Activated naive CD4-positive, alpha-beta T cell treated with anti-CD3 and anti-CD28 coated beads for 36 hours (primary cell): ENCODE results near the gene CST5. TPM values are rescaled to one million over a fixed set of nuclear protein-coding genes. Genes with fewer than 3 reads are reported as not detected.
"Not testable (repeated sequence)": the region's sequence is repeated elsewhere in the genome, so short reads cannot be mapped to it uniquely, and the experiment has no call there.

Source experiments
- CTCF ChIA-PET: fragments of 350-600 bp; sonication (Branson Sonifier 250); formaldehyde crosslinking; loops from one replicate; lab custom pipeline; 2021; ENCODE audit warnings: antibody characterized with exemption; lab: Charles Lee
- DNase-seq: peaks from one replicate; pipeline ENCODE4 v3.0.0-alpha.2; 2020
- H3K27ac Mint-ChIP-seq: one replicate; pipeline ENCODE4 v1.8.0; 2021; ENCODE audit warnings: mild to moderate bottlenecking, mixed read lengths
- H3K27me3 Mint-ChIP-seq: one replicate; pipeline ENCODE4 v1.8.0; 2021; ENCODE audit warnings: low read depth, mixed read lengths
- H3K36me3 Mint-ChIP-seq: one replicate; pipeline ENCODE4 v1.8.0; 2021; ENCODE audit warnings: low read depth, mixed read lengths
- H3K4me1 Mint-ChIP-seq: one replicate; pipeline ENCODE4 v1.8.0; 2021; ENCODE audit warnings: low read depth, mixed read lengths
- H3K4me3 Mint-ChIP-seq: one replicate; pipeline ENCODE4 v1.8.0; 2021; ENCODE audit warnings: mild to moderate bottlenecking, moderate library complexity, mixed read lengths
- H3K9me3 Mint-ChIP-seq: one replicate; pipeline ENCODE4 v1.8.0; 2021; ENCODE audit warnings: mixed read lengths
- intact Hi-C: fragments of 100-400 bp; cut with micrococcal nuclease; formaldehyde crosslinking; loops from one replicate; pipeline ENCODE4 v1.15.1; 2023
- total RNA-seq, 2 experiments: library from RNA; stranded (reverse); gene quantifications; one replicate each; pipeline ENCODE4 v1.2.3, GENCODE V29; 2021

CST5 gene
- total RNA-seq, 2 experiments from 2014 or later = not detected

- Mint-ChIP-seq H3K27ac (no peak overlapping the region), H3K9me3 (no peaks in the 10 kb centered on the region), H3K27me3 (no peaks in the 10 kb centered on the region), H3K4me3 (no peak overlapping the region), H3K36me3 (no peaks in the 10 kb centered on the region), H3K4me1 (peaks cover 22% of the 10 kb centered on the region)
- intact Hi-C loops = no loop called here
- CTCF ChIA-PET = no interaction called here
- no peak for DNase-seq
Observed at GRCh38 chr20:23918101-23918862, 38.7 kb upstream of the CST5 start.

GRCh38 chr20:23917024-23917725 is 37.6 kb upstream of the CST5 start:
- H3K27ac Mint-ChIP-seq = no peak overlapping the region
- no peaks in the 10 kb centered on the region for H3K36me3 Mint-ChIP-seq
- H3K4me3 Mint-ChIP-seq = no peak overlapping the region
- H3K27me3 Mint-ChIP-seq = no peaks in the 10 kb centered on the region
- H3K9me3 Mint-ChIP-seq = no peaks in the 10 kb centered on the region
- intact Hi-C loops = no loop called here
- peaks cover 22% of the 10 kb centered on the region for H3K4me1 Mint-ChIP-seq
- CTCF ChIA-PET = no interaction called here
- no peak for DNase-seq

GRCh38 chr20:23915844-23916243 is 36.3 kb upstream of the CST5 start:
- intact Hi-C loops = no loop called here
- Mint-ChIP-seq H3K4me1 (peaks cover 20% of the 10 kb centered on the region), H3K9me3 (no peaks in the 10 kb centered on the region), H3K36me3 (no peaks in the 10 kb centered on the region), H3K27ac (no peak overlapping the region), H3K4me3 (no peak overlapping the region), H3K27me3 (no peaks in the 10 kb centered on the region)
- CTCF ChIA-PET = no interaction called here
- no peak for DNase-seq

GRCh38 chr20:23914469-23914868 is 34.9 kb upstream of the CST5 start:
- not testable (repeated sequence) for H3K4me3 Mint-ChIP-seq

DNA sequence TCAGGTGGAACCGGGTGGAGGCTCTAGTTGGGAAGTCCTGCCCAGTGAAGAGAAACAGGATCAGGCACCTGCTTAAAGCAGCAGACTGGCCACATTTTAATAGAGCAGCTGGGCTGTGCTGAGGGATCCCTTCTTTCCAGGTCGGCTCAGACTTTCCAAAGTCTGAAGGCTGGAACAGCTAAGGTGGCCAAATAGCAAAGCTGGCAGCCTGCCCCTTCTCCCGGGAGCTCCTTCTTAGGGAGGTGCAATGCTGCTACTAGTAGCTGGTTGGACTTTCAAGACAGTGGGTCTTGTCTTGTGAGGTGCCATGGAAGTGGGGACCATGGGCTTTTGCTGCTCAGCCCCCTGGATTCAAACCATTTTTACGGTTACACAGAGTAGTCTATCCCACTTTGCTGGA is 30.7 kb upstream of the CST5 start:
- DNase-seq = no peak
- intact Hi-C loops = no loop called here
- CTCF ChIA-PET = no interaction called here
- no peak overlapping the region for H3K4me3 Mint-ChIP-seq
- no peaks in the 10 kb centered on the region for H3K27me3 Mint-ChIP-seq
- H3K27ac Mint-ChIP-seq = no peak overlapping the region
- H3K36me3 Mint-ChIP-seq = peaks cover 4% of the 10 kb centered on the region
- no peaks in the 10 kb centered on the region for H3K4me1 Mint-ChIP-seq
- H3K9me3 Mint-ChIP-seq = peaks cover 24% of the 10 kb centered on the region

More at GRCh38 chr20:23914469-23914868, 34.9 kb upstream of the CST5 start:
- H3K36me3 Mint-ChIP-seq, intact Hi-C loops, H3K27me3 Mint-ChIP-seq, CTCF ChIA-PET, H3K9me3 Mint-ChIP-seq, H3K4me1 Mint-ChIP-seq, DNase-seq, H3K27ac Mint-ChIP-seq: not testable (repeated sequence)

- Mint-ChIP-seq H3K4me1 (no peaks in the 10 kb centered on the region), H3K27ac (no peak overlapping the region), H3K27me3 (no peaks in the 10 kb centered on the region), H3K36me3 (peaks cover 4% of the 10 kb centered on the region), H3K4me3 (no peak overlapping the region), H3K9me3 (peaks cover 31% of the 10 kb centered on the region)
- CTCF ChIA-PET = interaction anchor here (1.7 kb wide), 1 partner anchor 88 kb away, joined by 5 read pairs; no protein-coding TSS in a partner anchor
- intact Hi-C loops = no loop called here
- no peak for DNase-seq
Observed at GRCh38 chr20:23909390-23909789, 29.8 kb upstream of the CST5 start.

GRCh38 chr20:23907579-23907978 is 28.0 kb upstream of the CST5 start:
- Mint-ChIP-seq H3K9me3 (peaks cover 36% of the 10 kb centered on the region), H3K4me3 (no peak overlapping the region), H3K27me3 (no peaks in the 10 kb centered on the region), H3K27ac (no peak overlapping the region), H3K4me1 (peaks cover 5% of the 10 kb centered on the region), H3K36me3 (peaks cover 8% of the 10 kb centered on the region)
- CTCF ChIA-PET = interaction anchor here (1.7 kb wide), 1 partner anchor 89 kb away, joined by 5 read pairs; no protein-coding TSS in a partner anchor
- no peak for DNase-seq
- intact Hi-C loops = no loop called here

DNA sequence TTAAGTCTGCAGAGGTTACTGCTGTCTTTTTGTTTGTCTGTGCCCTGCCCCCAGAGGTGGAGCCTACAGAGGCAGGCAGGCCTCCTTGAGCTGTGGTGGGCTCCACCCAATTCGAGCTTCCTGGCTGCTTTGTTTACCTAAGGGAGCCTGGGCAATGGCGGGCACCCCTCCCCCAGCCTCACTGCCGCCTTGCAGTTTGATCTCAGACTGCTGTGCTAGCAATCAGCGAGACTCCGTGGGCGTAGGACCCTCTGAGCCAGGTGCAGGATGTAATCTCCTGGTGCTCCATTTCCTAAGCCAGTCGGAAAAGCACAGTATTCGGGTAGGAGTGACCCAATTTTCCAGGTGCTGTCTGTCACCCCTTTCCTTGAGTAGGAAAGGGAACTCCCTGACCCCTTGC is 22.8 kb upstream of the CST5 start:
- Mint-ChIP-seq H3K9me3 (peaks cover 39% of the 10 kb centered on the region), H3K4me3 (peak overlapping the region; percentile 45), H3K4me1 (peaks cover 11% of the 10 kb centered on the region)
- H3K27me3 Mint-ChIP-seq, CTCF ChIA-PET, intact Hi-C loops, H3K36me3 Mint-ChIP-seq, H3K27ac Mint-ChIP-seq, DNase-seq: not testable (repeated sequence)

- H3K4me1 Mint-ChIP-seq, H3K36me3 Mint-ChIP-seq: not testable (repeated sequence)
Observed at GRCh38 chr20:23890867-23891266, 11.3 kb upstream of the CST5 start.

GRCh38 chr20:23889775-23890187 is 10.2 kb upstream of the CST5 start:
- CTCF ChIA-PET = interaction anchor here (1.3 to 1.4 kb wide), 2 partner anchors 9 to 273 kb away, joined by 3 read pairs; no protein-coding TSS in a partner anchor
- no peaks in the 10 kb centered on the region for H3K9me3 Mint-ChIP-seq
- no peak overlapping the region for H3K4me3 Mint-ChIP-seq
- peaks cover 3% of the 10 kb centered on the region for H3K27me3 Mint-ChIP-seq
- H3K36me3 Mint-ChIP-seq = peaks cover 1% of the 10 kb centered on the region
- no peak overlapping the region for H3K27ac Mint-ChIP-seq
- no peaks in the 10 kb centered on the region for H3K4me1 Mint-ChIP-seq
- peak; percentile 77 for DNase-seq
- intact Hi-C loops = loop anchor here (1.0 to 2.0 kb wide), 3 partner anchors 107 to 1029 kb away; no protein-coding TSS in a partner anchor

More at GRCh38 chr20:23890867-23891266, 11.3 kb upstream of the CST5 start:
- intact Hi-C loops = loop anchor here (2.0 kb wide), 1 partner anchor 1028 kb away; no protein-coding TSS in a partner anchor
- H3K4me3 Mint-ChIP-seq, H3K27me3 Mint-ChIP-seq, DNase-seq, H3K9me3 Mint-ChIP-seq, H3K27ac Mint-ChIP-seq: not testable (repeated sequence)
- CTCF ChIA-PET = interaction anchor here (0.7 to 0.9 kb wide), 2 partner anchors 107 to 185 kb away, joined by 3 read pairs; no protein-coding TSS in a partner anchor

GRCh38 chr20:23887856-23888255 is 8.3 kb upstream of the CST5 start:
- no peak overlapping the region for H3K4me3 Mint-ChIP-seq
- H3K27me3 Mint-ChIP-seq = peaks cover 3% of the 10 kb centered on the region
- H3K9me3 Mint-ChIP-seq = no peaks in the 10 kb centered on the region
- DNase-seq = no peak
- no peak overlapping the region for H3K27ac Mint-ChIP-seq
- intact Hi-C loops = no loop called here
- no peaks in the 10 kb centered on the region for H3K36me3 Mint-ChIP-seq
- H3K4me1 Mint-ChIP-seq = no peaks in the 10 kb centered on the region
- CTCF ChIA-PET = no interaction called here

DNA sequence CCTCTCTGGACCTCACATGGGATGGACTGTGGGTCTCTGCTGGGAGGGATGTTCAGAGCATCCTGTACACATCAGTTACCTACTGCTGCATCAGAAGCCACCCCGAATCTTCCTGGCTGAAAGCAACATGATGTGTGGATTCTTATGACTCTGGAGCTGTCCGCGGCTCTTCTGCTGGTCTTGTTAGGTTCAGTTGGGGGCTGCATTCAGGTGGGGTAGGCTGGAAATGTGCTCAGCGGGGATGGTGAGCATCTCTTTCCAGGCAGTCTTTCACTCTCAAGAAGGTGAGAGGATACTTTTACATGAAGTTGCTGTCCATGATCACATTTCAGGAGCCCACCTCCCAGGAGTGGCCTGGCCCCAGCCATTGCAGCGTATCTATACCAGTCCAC is 5.2 kb upstream of the CST5 start:
- no peak overlapping the region for H3K27ac Mint-ChIP-seq
- H3K36me3 Mint-ChIP-seq = no peaks in the 10 kb centered on the region
- CTCF ChIA-PET = interaction anchor here (0.6 kb wide), 1 partner anchor 109 kb away, joined by 3 read pairs; no protein-coding TSS in a partner anchor
- no peaks in the 10 kb centered on the region for H3K4me1 Mint-ChIP-seq
- H3K4me3 Mint-ChIP-seq = no peak overlapping the region
- intact Hi-C loops = no loop called here
- DNase-seq = no peak
- H3K27me3 Mint-ChIP-seq = peaks cover 3% of the 10 kb centered on the region
- no peaks in the 10 kb centered on the region for H3K9me3 Mint-ChIP-seq
